Breast epithelium (tissue), 4 donors: ENCODE measurements around the gene ABCA6. TPM values are rescaled to one million over a fixed set of nuclear protein-coding genes. Genes with fewer than 3 reads are reported as not detected.

Experiments used
- DNase-seq, 2 donors: peaks; one replicate each; pipeline ENCODE4 v3.0.0-alpha.2; 2019; ENCODE audit warnings: low spot score in 2 of 2
- H3K27ac ChIP-seq, 2 donors: fragments of 200-600 bp; sonication (generic) in 1 of 2; one replicate each; pipeline ENCODE4 v1.5.1; 2016 to 2019; ENCODE audit warnings: mild to moderate bottlenecking in 1 of 2
- H3K27me3 ChIP-seq, 2 donors: fragments of 200-600 bp; sonication (generic) in 1 of 2; one replicate each; pipeline versions ENCODE4 v1.5.1 to v1.6.0; 2017 to 2019; ENCODE audit warnings: control low read depth in 1 of 2, mild to moderate bottlenecking in 1 of 2
- H3K36me3 ChIP-seq: fragments of 200-600 bp; one replicate; pipeline ENCODE4 v1.5.1; 2019
- H3K4me1 ChIP-seq, 2 donors: fragments of 200-600 bp; sonication (generic); one replicate each; pipeline ENCODE4 v1.5.1; 2016 to 2019; ENCODE audit warnings: control low read depth in 1 of 2
- H3K4me3 ChIP-seq, 3 donors: fragments of 200-600 bp; sonication (generic); 1 replicate in 2 of 3; 2 replicates in 1 of 3; pipeline ENCODE4 v1.5.1; 2016 to 2019; ENCODE audit warnings: mild to moderate bottlenecking in 3 of 3, moderate library complexity in 2 of 3
- H3K9me3 ChIP-seq, 2 donors: fragments of 200-600 bp; sonication (generic) in 1 of 2; one replicate each; pipeline ENCODE4 v1.5.1; 2016 to 2019; ENCODE audit warnings: control low read depth in 1 of 2
- CTCF ChIP-seq, 3 donors: fragments of 450-650 bp; IDR thresholded peaks; one replicate each; pipeline ENCODE4 v1.5.1; 2016 to 2017; ENCODE audit warnings: antibody characterized with exemption in 3 of 3, mild to moderate bottlenecking in 3 of 3, moderate library complexity in 3 of 3
- POLR2A ChIP-seq: fragments of 450-650 bp; IDR thresholded peaks from one replicate; pipeline ENCODE4 v1.6.1; 2016; ENCODE audit warnings: antibody characterized with exemption, mild to moderate bottlenecking, moderate library complexity
- POLR2AphosphoS5 ChIP-seq, 3 donors: sonication (generic); formaldehyde crosslinking; IDR thresholded peaks; one replicate each; pipeline ENCODE4 v1.6.1; 2017; ENCODE audit warnings: antibody characterized with exemption in 3 of 3
- intact Hi-C: fragments of 100-400 bp; cut with DNase I; formaldehyde crosslinking; loops from one replicate; pipeline ENCODE4 v1.15.1; 2023; ENCODE audit warnings: low total_unique reads
- total RNA-seq, 3 donors: library from RNA; depleted of rRNA; stranded (reverse); fragments of >200 nt; gene quantifications; one replicate each; pipeline ENCODE4 v1.1.0, GENCODE V29; 2016

The ABCA6 gene
- total RNA-seq, 3 donors from 2014 or later, result 61.2 to 198 (median 122) TPM

DNA sequence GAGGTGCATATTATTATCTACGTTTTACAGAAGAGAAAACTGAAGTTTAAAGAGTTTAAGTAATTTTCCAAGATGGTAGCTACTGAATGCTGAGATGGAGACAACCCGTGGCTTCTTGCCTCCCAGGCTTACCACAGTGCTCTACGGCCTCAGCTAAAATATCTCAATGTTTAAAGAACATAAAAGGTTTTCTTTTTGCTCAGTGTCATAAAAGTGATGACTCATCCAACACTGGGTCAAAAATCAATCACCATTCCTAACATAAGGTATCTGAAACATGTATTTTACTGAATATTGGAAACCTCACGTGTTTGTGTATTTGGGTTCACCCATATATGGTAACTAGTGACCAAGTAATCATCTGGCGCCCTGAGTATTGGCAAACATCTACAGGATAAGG is 99.4 kb downstream of the ABCA6 start:
- Histone ChIP-seq H3K4me1 (no peaks in the 10 kb centered on the region), H3K4me3 (no peak overlapping the region), H3K27ac (no peak overlapping the region), H3K36me3 (no peaks in the 10 kb centered on the region), H3K27me3 (no peaks in the 10 kb centered on the region), H3K9me3 (no peaks in the 10 kb centered on the region)
- TF ChIP-seq POLR2A (no peak), POLR2AphosphoS5 (IDR thresholded peaks at IDR 0.05) (no peak), CTCF (IDR thresholded peaks at IDR 0.05) (no peak)
- DNase-seq, result no peak
- intact Hi-C loops, result no loop called here

GRCh38 chr17:69031839-69032238 is 109.9 kb downstream of the ABCA6 start:
- Histone ChIP-seq H3K9me3 (no peaks in the 10 kb centered on the region), H3K27ac (no peak overlapping the region), H3K4me1 (no peaks in the 10 kb centered on the region), H3K36me3 (no peaks in the 10 kb centered on the region), H3K4me3 (no peak overlapping the region), H3K27me3 (no peaks in the 10 kb centered on the region)
- TF ChIP-seq CTCF (IDR thresholded peaks at IDR 0.05) (no peak), POLR2AphosphoS5 (IDR thresholded peaks at IDR 0.05) (no peak), POLR2A (no peak)
- DNase-seq, result no peak
- intact Hi-C loops, result no loop called here

GRCh38 chr17:69030169-69030568 is 111.5 kb downstream of the ABCA6 start:
- intact Hi-C loops, result no loop called here

More at GRCh38 chr17:69030169-69030568, 111.5 kb downstream of the ABCA6 start:
- H3K4me1 ChIP-seq, result no peaks in the 10 kb centered on the region
- no peak for DNase-seq
- no peaks in the 10 kb centered on the region for H3K36me3 ChIP-seq
- H3K27me3 ChIP-seq, result no peaks in the 10 kb centered on the region
- no peak for TF ChIP-seq CTCF (IDR thresholded peaks at IDR 0.05)
- TF ChIP-seq POLR2A, result no peak
- TF ChIP-seq POLR2AphosphoS5 (IDR thresholded peaks at IDR 0.05), result no peak
- H3K9me3 ChIP-seq, result no peaks in the 10 kb centered on the region
- H3K27ac ChIP-seq, result no peak overlapping the region
- no peak overlapping the region for H3K4me3 ChIP-seq

Other genes with a start within 250 kb of the ABCA6 start
- gene ABCA8, start 186.5 kb downstream of the ABCA6 start, total RNA-seq, result 10 to 100 TPM; 38.6 to 47.5 (median 46.2) TPM
- gene ABCA9, start 81.0 kb downstream of the ABCA6 start, total RNA-seq, result 10 to 100 TPM; 18.0 to 92.7 (median 56.7) TPM
- gene ABCA10, start 86.9 kb upstream of the ABCA6 start, total RNA-seq, result 10 to 100 TPM; 13.6 to 49.5 (median 16.1) TPM
- 100 to 1,000 TPM in 1 of 3 donors, 10 to 100 TPM in 2; 88.8 to 152 (median 93.1) TPM for gene ABCA5, start 185.2 kb upstream of the ABCA6 start, total RNA-seq